NCI-H510A (cell line): Measurements from ENCODE around the gene JAKMIP3.
"Not testable (repeated sequence)": the region's sequence is repeated elsewhere in the genome, so short reads cannot be mapped to it uniquely, and the experiment has no call there.

Experiments used
- DNase-seq: peaks from one replicate; lab custom pipeline; 2025; lab: John Stamatoyannopoulos, UW

Gene JAKMIP3

DNA sequence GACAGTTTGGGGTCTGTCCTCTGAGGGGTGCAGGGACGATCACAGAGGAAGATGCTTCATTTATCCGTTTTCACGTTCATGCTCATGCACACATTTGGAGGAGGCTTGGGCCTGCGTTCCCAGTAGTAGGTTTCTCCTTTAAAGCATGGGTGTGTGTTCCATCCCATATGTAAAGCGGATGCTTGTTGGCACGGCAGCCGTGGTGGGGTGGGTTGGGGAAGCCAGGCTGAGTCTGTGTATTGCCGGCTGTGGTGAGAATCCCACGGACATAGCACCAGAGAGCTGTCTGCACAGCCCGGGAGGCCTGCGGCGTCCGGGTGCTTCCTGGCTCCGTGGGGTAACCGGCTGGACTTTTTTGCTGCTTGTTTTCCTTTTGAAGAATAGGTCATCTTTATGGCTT, 440 bp downstream of the JAKMIP3 start:
- DNase-seq = no peak

DNA sequence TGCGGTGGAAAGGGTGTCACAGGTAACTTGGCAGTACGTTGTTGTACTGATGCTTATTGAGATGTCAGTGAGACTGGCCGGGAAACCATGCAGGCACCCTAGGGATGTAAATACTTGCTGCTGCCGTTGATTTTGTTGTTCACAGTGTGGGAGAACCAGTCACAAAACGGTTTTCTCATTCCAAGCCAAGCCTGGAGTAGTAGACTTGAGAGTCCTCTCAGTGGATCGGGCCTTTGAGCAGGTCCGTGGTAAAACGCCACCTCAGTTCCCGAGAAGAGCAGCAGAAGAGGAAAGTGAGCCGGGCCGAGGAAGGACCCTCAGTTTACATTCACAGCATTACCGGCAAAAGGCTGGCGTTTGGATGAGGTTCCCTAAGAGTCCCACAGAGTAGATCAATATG, 1.1 kb downstream of the JAKMIP3 start:
- DNase-seq = no peak

DNA sequence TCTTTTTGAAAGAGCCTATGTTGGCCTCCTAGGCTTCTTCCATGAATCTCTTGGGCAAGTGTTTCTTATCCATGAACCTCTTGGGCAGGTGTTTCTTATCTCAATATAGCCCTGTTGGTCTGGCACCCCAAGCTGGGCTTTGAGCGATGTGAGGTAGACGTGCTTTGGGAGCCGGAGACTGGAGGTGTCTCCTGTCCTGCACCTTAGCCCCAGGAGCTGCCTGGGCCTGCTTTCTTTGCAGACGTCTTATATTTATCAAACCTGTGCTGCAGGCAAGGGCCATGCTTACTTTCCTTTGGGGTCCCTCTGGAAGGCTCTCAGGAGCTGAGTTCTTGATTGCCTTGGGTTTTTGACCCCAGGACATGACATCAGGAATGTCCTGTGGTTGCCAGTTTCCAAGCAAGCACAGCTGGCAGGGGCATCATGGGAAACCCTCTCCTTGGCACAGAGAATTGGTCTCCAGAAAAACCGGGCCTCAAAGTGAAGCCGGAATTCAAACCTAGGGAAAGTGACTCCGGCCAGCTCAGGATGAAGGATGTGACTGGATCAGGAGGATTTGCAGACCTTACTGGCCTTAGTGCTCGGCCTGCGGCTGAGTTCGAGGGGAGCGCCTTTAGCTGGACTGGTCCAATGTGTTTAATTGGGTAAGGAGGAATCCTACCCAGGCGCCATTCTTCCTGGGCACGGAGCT, 2.8 kb downstream of the JAKMIP3 start:
- no peak for DNase-seq

DNA sequence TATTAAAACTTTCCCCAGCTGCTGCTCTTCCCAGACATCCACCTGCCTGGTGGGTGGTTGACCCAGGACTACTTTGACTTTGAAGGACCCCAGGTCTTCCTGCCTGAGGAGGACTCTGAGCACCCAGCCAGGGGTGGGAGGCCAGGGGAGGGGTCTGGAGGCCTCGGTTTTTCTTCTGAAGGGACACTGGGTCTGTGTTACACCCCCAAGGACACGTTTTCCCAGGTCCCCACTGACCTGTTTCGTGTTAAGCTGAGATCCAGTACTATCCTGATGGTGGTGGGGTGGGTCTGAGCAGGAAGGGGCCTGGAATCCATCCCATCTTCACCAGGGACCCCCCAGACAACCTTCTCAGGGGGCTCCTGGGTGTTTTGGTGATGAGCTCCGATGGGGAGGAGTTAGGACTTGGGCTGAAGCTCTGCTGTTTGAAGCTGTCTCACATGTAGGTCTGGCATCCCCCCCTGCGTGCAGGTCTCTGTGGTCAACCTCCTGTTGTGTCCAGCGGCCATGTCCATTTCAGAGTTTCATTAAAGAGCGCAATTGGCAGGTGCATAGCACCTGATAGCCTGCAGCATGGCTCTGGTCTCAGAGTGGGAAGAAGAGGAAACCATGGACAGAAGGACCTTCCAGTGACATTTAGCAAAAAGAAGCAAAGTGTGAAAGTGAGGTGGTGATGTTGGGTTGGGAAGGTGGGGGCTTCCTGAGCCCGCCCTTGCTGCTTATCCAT, 3.5 kb downstream of the JAKMIP3 start:
- DNase-seq = no peak

DNA sequence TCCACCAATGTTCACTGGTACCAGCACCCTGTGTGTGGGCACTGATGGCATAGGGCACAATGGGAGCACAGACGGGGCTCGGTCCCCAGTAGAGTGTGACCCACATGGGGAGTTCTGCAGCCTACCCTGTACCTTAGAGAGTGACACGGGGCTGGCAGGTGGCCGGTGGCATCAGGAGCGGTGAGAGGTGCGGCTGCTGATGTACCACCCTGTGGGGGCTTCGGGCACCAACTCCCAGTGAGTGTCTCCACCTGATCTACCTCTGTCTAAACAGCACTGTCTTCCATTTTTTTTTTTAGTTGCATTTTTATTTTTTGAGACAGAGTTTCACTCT, 4.1 kb downstream of the JAKMIP3 start:
- no peak for DNase-seq

DNA sequence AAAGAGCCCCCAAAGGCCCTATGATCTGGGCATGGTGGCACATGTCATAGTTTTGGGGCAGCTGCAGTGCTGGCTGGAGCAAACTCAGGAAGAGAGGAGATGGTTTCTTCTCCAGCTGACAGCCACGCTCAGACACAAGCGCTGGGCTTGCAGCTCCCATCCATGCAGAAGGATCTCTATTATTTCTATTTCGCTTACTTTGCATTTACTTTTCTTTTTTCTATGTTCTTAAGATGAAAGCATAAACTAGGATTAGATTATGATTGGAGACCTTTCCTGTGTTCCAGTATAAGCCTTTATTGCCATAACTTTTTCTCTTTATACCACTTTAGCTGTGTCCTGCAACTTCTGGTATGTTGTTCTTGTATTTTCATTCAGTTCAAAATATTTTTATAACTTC, 5.0 kb downstream of the JAKMIP3 start:
- DNase-seq = no peak

DNA sequence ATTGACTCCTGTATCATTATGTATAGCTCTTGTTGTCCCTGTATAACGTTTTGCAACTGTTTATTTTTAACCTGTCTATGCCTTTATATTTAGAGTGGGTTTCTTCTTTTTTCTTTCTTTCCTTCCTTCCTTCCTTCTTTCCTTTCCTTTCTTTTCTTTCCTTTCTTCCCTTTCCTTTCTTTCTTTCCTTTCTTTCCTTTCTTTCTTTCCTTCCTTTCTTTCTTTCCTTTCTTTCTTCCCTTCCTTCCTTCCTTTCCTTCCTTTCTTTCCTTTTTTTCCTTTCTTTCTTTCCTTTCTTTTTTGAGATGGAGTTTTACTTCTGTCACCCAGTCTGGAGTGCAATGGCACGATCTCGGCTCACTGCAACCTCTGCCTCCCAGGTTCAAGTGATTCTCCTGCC, 5.9 kb downstream of the JAKMIP3 start:
- DNase-seq = no peak

DNA sequence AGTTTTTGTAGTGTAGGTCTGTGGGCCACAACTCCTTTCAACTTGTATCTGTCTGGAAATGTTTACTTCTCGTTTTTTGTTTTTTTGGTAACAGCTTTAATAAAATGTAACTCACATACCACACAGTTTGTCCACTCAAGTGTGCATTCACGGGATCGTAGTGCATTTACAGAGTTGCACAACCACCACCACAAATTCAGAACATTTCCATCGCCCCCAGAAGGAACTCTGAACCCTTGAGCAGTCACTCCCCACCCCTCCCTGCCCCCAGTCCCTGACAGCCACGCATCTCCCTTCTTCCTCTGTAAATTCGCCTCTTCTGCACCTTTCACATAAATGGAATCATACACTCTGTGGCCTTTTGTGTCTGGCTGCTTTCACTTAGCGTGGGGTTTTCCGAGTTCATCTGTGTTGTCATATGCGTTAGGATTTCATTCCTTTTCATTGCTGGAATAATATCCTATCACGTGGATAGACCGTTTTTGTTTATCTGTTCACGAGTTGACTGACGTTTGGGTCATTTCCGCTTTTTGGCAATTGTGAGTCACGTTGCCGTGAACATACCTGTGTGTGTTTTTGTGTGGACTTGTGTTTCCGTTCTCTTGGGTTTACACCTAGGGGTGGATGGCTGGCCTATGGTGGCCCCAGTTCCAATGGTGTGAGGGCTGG, 10.3 kb downstream of the JAKMIP3 start:
- DNase-seq = no peak

DNA sequence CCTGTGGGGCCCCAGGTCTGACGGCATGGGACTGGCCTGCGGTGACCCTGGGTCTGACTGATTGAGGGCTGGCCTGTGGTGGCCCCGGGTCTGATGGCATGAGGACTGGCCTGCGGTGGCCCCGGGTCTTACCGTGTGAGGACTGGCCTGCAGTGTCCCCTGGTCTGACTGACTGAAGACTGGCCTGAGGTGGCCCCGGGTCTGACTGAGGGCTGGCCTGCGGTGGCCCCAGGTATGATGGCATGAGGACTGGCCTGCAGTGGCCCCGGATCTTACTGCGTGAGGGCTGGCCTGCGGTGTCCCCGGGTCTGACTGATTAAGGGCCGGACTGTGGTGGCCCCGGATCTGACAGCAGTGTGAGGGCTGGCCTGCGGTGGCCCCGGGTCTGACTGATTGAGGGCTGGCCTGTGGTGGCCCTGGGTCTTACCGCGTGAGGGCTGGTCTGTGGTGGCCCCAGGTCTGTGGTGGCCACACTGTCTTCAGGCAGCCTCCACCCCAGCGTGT, 10.9 kb downstream of the JAKMIP3 start:
- DNase-seq = no peak

DNA sequence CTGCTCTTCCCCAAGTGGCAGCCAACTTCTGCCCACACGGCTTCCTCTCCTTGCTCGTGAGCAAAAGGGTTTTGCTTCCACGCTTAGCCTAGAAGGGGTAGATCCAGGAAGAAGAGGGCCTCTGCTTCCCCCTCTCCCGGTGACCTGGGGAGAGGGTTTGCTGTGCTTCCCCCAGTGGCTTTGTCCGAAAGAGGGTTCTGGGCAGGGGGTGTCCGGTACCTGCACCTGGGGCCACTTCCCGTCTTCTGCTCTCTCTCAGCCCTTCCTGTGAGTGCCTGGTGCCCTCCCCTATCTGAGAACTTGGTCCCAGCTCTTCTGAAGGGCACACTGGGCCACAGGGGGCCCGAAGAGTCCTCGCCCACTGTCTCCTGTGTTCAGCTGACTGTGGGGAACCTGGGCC, 11.3 kb downstream of the JAKMIP3 start:
- no peak for DNase-seq

DNA sequence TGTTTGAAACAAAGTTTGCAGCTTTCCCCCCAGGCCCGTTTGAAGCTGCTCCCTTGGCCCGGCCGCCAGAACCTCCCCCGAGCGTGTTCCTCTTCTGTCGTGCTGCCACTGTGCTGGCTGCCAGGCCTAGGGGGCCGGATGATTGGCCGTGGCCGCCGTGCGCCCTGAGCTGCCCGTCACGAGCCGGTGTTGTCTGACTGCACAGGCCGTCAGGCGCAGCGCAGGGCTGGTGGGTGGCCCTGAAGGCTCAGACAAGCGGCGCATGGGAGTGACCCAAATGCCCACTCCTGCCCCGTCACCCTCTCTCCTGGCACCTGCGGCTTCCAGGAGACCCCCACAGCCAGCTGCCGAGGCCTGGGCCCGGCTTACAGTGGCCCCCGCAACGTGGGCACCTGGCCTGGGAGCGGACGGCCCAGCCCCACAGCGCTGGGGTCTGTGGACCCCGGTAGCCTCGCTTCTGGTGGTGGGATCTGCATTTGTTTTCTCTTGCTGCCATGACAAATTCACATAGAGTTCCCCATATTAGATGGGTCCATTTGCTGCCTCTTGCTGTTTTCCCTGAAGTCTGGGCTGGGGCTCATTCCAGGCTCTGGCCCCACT, 13.1 kb downstream of the JAKMIP3 start:
- no peak for DNase-seq

DNA sequence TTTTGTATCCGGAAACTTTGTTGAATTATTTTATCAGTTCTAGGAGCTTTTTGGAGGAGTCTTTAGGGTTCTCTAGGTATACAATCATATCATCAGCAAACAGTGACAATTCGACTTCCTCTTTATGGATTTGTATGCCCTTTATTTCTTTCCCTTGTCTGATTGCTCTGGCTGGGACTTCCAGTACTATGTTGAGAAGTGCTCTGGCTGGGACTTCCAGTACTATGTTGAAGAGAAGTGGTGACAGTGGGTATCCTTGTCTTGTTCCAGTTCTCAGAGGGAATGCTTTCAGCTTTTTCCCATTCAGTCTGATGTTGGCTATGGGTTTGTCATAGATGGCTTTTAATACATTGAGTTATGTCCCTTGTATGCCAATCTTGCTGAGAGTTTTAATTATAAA, 18.6 kb downstream of the JAKMIP3 start:
- DNase-seq = not testable (repeated sequence)

DNA sequence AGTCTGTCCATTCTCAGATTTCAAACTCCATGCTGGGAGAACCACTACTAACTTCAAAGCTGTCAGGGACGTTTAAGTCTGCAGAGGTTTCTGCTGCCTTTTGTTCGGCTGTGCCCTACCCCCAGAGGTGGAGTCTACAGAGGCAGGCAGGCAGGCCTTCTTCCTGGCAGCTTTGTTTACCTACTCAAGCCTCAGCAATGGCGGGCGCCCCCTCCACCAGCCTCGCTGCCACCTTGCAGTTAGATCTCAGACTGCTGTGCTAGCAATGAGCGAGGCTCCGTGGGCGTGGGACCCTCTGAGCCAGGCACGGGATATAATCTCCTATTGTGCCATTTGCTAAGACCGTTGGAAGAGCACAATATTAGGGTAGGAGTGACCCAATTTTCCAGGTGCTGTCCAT, 27.5 kb downstream of the JAKMIP3 start:
- DNase-seq = not testable (repeated sequence)

DNA sequence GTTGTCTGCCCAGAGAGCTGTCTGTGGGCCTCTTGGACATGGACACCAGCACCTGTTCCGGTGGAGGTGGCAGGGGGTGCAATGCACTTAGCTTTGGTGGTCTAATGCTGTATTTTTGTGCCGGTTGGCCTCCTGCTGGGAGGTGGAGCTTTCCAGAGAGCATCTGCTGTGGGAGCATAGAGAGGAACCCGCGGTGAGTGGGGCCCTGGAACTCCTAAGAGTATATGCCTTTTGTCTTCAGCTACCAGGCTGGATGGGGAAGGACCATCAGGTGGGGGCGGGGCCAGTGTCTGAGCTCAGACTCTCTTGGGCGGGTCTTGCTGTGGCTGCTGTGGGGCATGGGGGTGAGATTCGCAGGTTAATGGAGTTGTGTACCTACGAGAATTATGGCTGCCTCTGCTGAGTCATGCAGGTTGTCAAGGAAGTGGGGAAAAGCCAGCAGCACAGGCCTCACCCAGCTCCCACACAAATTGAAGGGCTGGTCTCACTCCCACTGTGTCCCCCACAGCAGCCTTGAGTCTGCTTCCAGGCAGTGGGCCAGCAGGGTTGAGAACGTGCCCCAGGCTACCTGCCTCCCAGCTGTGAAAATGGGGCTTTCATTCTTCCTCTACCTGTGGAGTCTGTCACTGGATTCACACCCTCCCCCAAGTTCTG, 29.0 kb downstream of the JAKMIP3 start:
- DNase-seq = no peak

DNA sequence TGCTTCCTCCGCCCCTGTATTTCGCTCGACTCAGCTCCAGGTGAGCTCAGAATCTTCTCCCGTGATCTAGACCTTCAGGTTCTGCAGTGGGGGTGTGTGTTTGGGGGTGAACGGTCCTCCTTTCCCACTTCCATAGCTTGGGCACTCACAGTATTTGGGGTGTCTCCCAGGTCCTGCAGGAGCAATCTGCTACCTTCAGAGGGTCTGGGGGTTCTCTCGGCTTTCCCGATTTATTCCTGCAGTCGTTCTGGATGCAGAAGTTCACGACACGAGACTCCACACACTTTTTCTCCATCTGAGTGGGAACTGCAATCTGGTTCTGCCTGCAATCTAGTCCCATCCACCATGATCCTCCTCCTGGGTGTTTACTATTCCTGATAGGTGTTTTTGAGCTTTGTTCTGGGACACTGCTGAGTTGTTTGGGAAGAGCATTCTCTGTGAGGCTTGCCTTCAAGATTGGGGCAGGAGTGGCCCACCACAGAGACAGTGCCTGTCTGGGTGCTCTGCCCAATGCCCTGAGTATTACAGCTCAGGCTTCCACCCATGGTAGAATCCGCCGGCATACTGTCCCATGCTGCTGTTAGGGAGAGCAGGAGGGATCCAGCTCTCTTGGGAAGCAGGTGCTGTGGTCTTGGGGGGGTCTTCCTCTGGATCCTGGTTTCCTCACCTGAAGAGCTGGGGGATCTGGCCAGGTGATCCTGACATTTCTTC, 29.8 kb downstream of the JAKMIP3 start:
- DNase-seq = no peak

DNA sequence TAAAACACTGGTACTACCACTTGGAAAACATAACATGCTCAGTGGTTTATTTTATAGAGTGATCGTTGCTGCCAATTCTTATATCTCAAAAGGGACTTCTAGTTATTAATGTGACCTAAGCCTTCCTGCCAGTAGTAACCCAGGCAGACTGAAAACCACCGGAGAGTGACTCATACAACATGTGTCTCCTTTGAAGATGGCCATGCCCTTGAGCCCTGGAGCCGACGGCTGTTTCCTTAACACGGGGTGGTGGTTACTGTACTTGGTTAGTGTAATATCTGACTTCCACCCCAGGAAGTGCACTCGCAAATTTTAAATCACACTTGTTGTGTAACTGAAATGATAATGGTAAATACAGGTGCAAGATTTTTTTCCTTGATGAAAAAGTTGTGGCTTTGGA, 30.5 kb downstream of the JAKMIP3 start:
- no peak for DNase-seq

DNA sequence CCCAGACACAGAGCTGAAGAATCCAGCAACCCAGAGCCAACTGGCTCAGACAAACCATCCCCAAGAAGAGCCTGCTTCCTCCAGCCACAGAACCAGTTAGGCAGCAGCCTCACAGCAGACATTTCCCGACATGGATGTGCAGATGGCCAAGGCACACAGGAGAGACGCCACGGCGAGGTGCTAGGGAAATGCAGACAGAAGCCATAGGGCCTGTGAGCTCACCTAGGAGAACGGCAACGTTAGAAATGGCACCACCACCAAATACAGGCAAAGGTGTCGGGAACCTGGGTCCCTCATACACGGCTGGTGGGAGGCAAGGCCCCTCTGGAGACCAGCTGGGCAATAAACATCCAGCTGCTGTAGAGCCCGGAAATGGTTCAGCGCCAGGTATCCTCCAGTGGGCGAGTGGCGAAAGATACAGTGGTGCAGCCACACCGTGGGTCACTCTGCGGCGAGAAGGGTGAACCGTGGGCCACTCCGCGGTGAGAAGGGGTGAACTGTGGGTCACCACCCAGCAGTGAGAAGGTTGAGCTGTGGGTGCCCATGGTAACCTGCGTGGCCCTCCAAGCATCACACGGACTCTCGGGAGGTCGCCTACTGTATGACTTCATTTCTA, 31.2 kb downstream of the JAKMIP3 start:
- no peak for DNase-seq

DNA sequence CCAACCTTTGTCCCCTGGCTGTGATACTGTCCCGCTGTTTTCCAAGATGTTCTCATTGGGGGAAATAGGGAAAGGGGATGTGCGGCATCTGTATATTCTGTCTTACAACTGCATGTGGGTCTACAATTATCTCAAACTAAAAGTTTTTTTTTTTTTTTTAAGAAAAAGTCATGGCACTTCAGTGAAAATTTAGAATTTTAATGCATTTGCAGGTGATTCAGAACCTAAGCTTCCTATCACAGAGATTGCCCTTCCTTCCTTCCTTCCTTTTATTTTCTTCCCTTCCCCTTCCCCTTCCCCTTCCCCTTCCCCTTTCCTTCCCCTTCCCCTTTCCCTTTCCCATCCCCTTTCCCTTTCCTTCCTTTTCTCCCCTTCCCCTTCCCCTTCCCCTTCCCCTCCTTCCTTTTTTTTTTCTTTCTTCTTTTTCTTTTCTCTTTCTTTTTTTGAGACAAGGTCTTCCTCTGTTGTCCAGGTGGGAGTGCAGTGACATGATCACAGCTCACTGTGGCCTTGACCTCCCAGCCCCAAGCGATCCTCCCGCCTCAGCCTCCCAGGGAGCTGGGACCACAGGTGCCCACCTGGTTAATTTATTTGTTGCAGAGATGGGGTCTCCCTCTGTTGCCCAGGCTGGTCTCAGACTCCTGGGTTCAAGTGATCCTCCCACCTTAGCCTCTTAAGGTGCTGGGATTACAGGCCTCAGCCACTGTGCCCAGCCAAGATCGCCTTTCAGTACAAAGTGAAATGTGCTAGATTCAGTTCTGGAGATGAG, 32.0 kb downstream of the JAKMIP3 start:
- no peak for DNase-seq

DNA sequence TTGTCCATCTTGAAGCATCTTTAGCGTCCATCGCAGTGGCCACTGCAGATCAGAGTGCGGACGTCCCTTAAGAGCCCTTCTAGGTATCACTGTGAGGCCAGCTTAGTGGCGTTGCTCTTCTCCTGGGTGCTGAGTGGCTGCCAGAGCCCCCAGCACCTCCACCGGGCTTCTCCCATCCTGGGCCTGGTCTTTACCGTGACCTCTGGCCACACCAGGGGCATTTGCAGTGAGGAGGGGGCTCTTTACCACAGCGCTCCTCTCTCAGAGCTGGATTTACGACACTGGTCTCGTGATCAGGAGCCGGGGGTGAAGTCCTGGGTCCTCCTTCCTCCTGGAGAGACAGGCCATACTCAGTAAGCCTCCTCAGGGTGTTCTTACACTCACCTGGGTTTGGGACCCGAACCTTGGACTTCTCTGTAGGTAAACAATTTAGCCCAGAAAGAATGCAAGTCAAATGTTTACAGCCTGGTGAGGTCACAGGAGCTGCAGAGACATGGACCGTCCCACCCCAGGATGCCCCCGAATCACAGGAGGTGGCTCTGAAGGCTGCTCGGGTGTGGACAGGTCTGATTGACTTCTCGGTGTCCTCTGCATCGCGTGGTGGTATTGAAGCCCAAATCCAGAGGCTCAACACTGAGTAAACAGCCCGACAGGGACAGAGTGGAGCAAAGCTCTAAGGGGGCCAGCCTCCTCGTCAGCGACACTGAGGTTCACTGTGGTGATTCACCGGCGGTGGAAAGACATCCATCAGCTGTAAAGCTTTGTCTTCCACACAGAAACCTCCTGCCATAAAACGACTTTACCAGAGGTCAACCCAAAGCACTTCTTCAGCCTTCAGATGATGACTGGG, 33.0 kb downstream of the JAKMIP3 start:
- no peak for DNase-seq
